HEK293T (cell line): ENCODE measurements around the gene PANX3.

Experiments
- CTCF ChIA-PET: fragments of 350-600 bp; formaldehyde crosslinking; extraction: SDS; loops from one replicate; lab custom pipeline; 2021; ENCODE audit warnings: antibody characterized with exemption, inconsistent platforms; lab: Yijun Ruan, JAX
- POLR2A ChIA-PET: fragments of 350-600 bp; formaldehyde crosslinking; extraction: SDS; loops from one replicate; lab custom pipeline; 2020; ENCODE audit warnings: antibody characterized with exemption, inconsistent platforms; lab: Yijun Ruan, JAX
- DNase-seq: peaks from one replicate; pipeline ENCODE4 v3.0.0; 2012; ENCODE audit warnings: mixed read lengths; ENCODE audit errors: extremely low spot score
- ARNT ChIP-seq: fragments of 450-650 bp; IDR thresholded peaks from 2 replicates; pipeline ENCODE4 v1.6.1; 2017; ENCODE audit warnings: mild to moderate bottlenecking
- BHLHE40 ChIP-seq: fragments of 450-650 bp; IDR thresholded peaks from 2 replicates; pipeline ENCODE4 v1.6.1; 2016; ENCODE audit warnings: mild to moderate bottlenecking, moderate library complexity, borderline replicate concordance
- CTBP1 ChIP-seq: fragments of 450-650 bp; IDR thresholded peaks from 2 replicates; pipeline ENCODE4 v1.6.1; 2016; ENCODE audit warnings: borderline replicate concordance
- ELF4 ChIP-seq: fragments of 450-650 bp; IDR thresholded peaks from 2 replicates; pipeline ENCODE4 v1.6.1; 2017; ENCODE audit warnings: antibody characterized with exemption
- FOXA1 ChIP-seq: fragments of 450-650 bp; IDR thresholded peaks from 2 replicates; pipeline ENCODE4 v1.6.1; 2016; ENCODE audit warnings: mild to moderate bottlenecking
- FOXK2 ChIP-seq: fragments of 450-650 bp; IDR thresholded peaks from 2 replicates; pipeline ENCODE4 v1.6.1; 2016; ENCODE audit warnings: mild to moderate bottlenecking
- FOXM1 ChIP-seq: fragments of 450-650 bp; IDR thresholded peaks from 2 replicates; pipeline ENCODE4 v1.6.1; 2017; ENCODE audit warnings: mild to moderate bottlenecking, borderline replicate concordance
- HDGF ChIP-seq: fragments of 450-650 bp; IDR thresholded peaks from 2 replicates; pipeline ENCODE4 v1.6.1; 2017; ENCODE audit warnings: antibody characterized with exemption, borderline replicate concordance
- L3MBTL2 ChIP-seq: fragments of 450-650 bp; conservative IDR thresholded peaks from 2 replicates; pipeline ENCODE4 v1.6.1; 2016; ENCODE audit warnings: mild to moderate bottlenecking
- LEF1 ChIP-seq: fragments of 450-650 bp; IDR thresholded peaks from 2 replicates; pipeline ENCODE4 v1.6.1; 2017; ENCODE audit warnings: mild to moderate bottlenecking, borderline replicate concordance
- NFRKB ChIP-seq: fragments of 450-650 bp; IDR thresholded peaks from 2 replicates; pipeline ENCODE4 v1.6.1; 2016; ENCODE audit warnings: mild to moderate bottlenecking, moderate library complexity
- PKNOX1 ChIP-seq: fragments of 450-650 bp; IDR thresholded peaks from 2 replicates; pipeline ENCODE4 v1.6.1; 2016
- SP1 ChIP-seq: fragments of 450-650 bp; IDR thresholded peaks from 2 replicates; pipeline ENCODE4 v1.6.1; 2017
- SUZ12 ChIP-seq: fragments of 450-650 bp; IDR thresholded peaks from 2 replicates; pipeline ENCODE4 v1.6.1; 2016; ENCODE audit warnings: mild to moderate bottlenecking
- TARDBP ChIP-seq: fragments of 450-650 bp; IDR thresholded peaks from 2 replicates; pipeline ENCODE4 v1.6.1; 2016
- ZNF384 ChIP-seq: fragments of 450-650 bp; IDR thresholded peaks from 2 replicates; pipeline ENCODE4 v1.6.1; 2016

PANX3 gene, protein sequence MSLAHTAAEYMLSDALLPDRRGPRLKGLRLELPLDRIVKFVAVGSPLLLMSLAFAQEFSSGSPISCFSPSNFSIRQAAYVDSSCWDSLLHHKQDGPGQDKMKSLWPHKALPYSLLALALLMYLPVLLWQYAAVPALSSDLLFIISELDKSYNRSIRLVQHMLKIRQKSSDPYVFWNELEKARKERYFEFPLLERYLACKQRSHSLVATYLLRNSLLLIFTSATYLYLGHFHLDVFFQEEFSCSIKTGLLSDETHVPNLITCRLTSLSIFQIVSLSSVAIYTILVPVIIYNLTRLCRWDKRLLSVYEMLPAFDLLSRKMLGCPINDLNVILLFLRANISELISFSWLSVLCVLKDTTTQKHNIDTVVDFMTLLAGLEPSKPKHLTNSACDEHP

DNA sequence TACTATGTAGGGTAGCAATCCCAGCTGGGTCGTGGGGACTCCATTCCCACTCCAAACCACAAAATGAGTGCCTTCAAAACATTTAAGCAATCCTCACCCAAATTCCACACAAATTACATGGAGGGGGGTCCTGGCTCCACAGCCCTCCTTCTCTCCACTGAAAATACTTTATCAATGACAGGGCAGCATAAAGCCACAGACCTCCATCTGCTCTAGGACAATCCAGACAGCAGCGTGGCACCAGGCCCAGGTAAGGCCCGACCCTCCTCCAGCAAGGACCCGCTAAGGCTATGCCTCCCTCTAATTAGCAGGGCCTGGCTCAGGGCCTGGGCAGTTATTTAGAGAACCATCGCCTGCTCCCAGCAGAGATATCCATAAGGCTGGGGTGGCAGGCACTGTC lies at the start of gene PANX3:
Gene PANX3 (plus strand): TSS at position 365 of the 400 bp plus-strand sequence. CDS start 129 bp downstream, outside the sequence.
- ChIA-PET POLR2A (interaction anchor here (1.5 kb wide), 1 partner anchor 12 kb away, joined by 7 read pairs; the partner anchor contains the start of gene TBRG1), CTCF (no interaction called here)
- DNase-seq = no peak
- TF ChIP-seq ELF4 (no peak), FOXM1 (no peak), TARDBP (no peak), PKNOX1 (no peak), ZNF384 (no peak)

- ChIA-PET CTCF (no interaction called here), POLR2A (no interaction called here)
- TF ChIP-seq NFRKB = no peak
- no peak for TF ChIP-seq SP1
- no peak for TF ChIP-seq PKNOX1
- no peak for TF ChIP-seq CTBP1
- TF ChIP-seq ZNF384 = no peak
- no peak for DNase-seq
Observed at GRCh38 chr11:124569697-124570096, 41.5 kb upstream of the PANX3 start, which contains the start of gene OR8A1. Gene OR8A1 (plus strand): TSS chr11:124569997. CDS start chr11:124570120, 123 bp downstream.

DNA sequence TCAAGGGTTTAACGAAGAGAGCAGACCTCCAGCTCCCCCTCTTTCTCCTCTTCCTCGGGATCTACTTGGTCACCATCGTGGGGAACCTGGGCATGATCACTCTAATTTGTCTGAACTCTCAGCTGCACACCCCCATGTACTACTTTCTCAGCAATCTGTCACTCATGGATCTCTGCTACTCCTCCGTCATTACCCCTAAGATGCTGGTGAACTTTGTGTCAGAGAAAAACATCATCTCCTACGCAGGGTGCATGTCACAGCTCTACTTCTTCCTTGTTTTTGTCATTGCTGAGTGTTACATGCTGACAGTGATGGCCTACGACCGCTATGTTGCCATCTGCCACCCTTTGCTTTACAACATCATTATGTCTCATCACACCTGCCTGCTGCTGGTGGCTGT lies 41.1 kb upstream of the PANX3 start:
- no peak for TF ChIP-seq ZNF384
- no peak for TF ChIP-seq HDGF
- TF ChIP-seq L3MBTL2 = no peak
- no peak for TF ChIP-seq FOXA1
- no peak for TF ChIP-seq SP1
- no peak for TF ChIP-seq LEF1
- no peak for TF ChIP-seq SUZ12
- no peak for TF ChIP-seq FOXK2
- no peak for TF ChIP-seq ARNT
- TF ChIP-seq PKNOX1 = no peak
- TF ChIP-seq BHLHE40 = no peak
- no peak for TF ChIP-seq TARDBP
- no peak for TF ChIP-seq CTBP1
- no peak for TF ChIP-seq FOXM1
- ChIA-PET POLR2A (no interaction called here), CTCF (no interaction called here)
- DNase-seq = no peak

GRCh38 chr11:124577716-124578427 lies 33.4 kb upstream of the PANX3 start:
- POLR2A ChIA-PET = no interaction called here
- TF ChIP-seq FOXK2 = no peak
- TF ChIP-seq SUZ12 = no peak
- TF ChIP-seq NFRKB = no peak
- no peak for TF ChIP-seq BHLHE40
- TF ChIP-seq FOXM1 = no peak
- no peak for TF ChIP-seq LEF1
- TF ChIP-seq ELF4 = no peak
- TF ChIP-seq CTBP1 = no peak
- no peak for TF ChIP-seq PKNOX1
- no peak for TF ChIP-seq ZNF384
- TF ChIP-seq FOXA1 = no peak
- TF ChIP-seq L3MBTL2 = no peak
- no peak for TF ChIP-seq ARNT
- no peak for TF ChIP-seq HDGF
- no peak for TF ChIP-seq SP1
- CTCF ChIA-PET = no interaction called here
- DNase-seq = no peak

DNA sequence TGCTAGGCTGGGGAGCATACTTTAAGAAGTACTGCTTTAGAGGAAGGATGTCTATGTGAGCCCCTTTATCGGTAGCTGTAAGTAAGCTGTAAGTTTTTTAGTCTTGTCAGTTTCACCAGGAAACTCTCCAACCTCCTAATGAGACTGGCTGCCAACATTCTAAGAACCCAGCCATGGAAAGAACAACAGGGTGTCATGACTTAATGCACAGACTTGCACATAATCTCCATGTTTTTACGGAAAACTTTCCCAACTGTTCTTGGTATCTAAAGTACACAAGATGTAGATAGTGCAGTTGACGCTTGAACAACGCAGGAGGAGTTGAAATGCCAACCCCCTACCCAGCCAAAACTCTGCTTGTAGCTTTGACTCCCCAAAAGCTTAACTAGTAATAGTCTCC lies 32.5 kb upstream of the PANX3 start:
- TF ChIP-seq FOXK2 (no peak), ELF4 (no peak), SP1 (no peak), CTBP1 (no peak), FOXA1 (no peak), HDGF (no peak)
- ChIA-PET CTCF (no interaction called here), POLR2A (no interaction called here)
- DNase-seq = no peak

DNA sequence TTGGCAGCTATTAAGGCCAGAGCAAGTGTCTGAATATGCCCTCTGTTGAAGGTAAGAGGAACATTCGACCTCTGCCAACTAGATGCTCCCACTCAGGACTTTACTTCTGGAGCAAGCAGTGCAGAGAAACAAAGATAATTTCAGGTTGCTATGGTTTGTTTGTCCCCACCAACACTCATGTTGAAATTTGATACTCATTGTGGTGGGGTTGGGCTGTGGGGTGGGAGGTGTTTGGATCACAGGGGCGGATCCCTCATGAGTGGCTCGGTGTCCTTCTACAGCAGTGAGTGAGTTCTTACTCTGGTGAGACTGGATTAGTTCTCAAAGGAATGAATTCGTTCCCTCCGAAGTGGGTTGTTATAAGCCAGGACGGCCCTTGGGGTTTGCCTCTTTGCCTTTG lies 29.4 kb upstream of the PANX3 start:
- no peak for DNase-seq
- POLR2A ChIA-PET = no interaction called here
- TF ChIP-seq SP1 = no peak
- TF ChIP-seq ZNF384 = no peak
- TF ChIP-seq FOXM1 = no peak
- no peak for TF ChIP-seq BHLHE40
- TF ChIP-seq ARNT = no peak
- TF ChIP-seq SUZ12 = no peak
- TF ChIP-seq FOXA1 = no peak
- no peak for TF ChIP-seq FOXK2
- no peak for TF ChIP-seq LEF1
- no peak for TF ChIP-seq TARDBP
- CTCF ChIA-PET = no interaction called here
